Gastroesophageal sphincter (tissue), 4 donors: ENCODE results near the gene LRRN4CL. TPM values are rescaled to one million over a fixed set of nuclear protein-coding genes. Genes with fewer than 3 reads are reported as not detected.

ENCODE experiments used
- ATAC-seq: fragments of 150-250 bp; one replicate; pipeline ENCODE4 v1.9.1; 2016; ENCODE audit warnings: mild to moderate bottlenecking, moderate library complexity
- H3K27ac ChIP-seq, 4 donors: fragments of 200-600 bp; sonication (generic) in 3 of 4; 1 replicate in 3 of 4; 2 replicates in 1 of 4; pipeline ENCODE4 v1.5.1; 2016 to 2019
- H3K27me3 ChIP-seq: fragments of 200-600 bp; sonication (generic); one replicate; pipeline ENCODE4 v1.5.1; 2019
- H3K36me3 ChIP-seq, 2 donors: fragments of 200-600 bp; sonication (generic); one replicate each; pipeline ENCODE4 v1.5.1; 2019; ENCODE audit warnings: control low read depth in 1 of 2
- H3K4me1 ChIP-seq, 3 donors: fragments of 200-600 bp; sonication (generic); 1 replicate in 2 of 3; 2 replicates in 1 of 3; pipeline ENCODE4 v1.5.1; 2016 to 2019; ENCODE audit warnings: control low read depth in 2 of 3
- H3K4me3 ChIP-seq, 2 donors: fragments of 200-600 bp; sonication (generic); one replicate each; pipeline ENCODE4 v1.5.1; 2019; ENCODE audit warnings: mild to moderate bottlenecking in 1 of 2, moderate library complexity in 1 of 2
- H3K9me3 ChIP-seq, 3 donors: fragments of 200-600 bp; sonication (generic); one replicate each; pipeline ENCODE4 v1.5.1; 2017 to 2019; ENCODE audit warnings: control low read depth in 2 of 3
- CTCF ChIP-seq, 4 experiments: fragments of 200-600 bp in 2 of 4; fragments of 450-650 bp in 2 of 4; sonication (generic) in 1 of 4; IDR thresholded peaks; one replicate each; pipeline ENCODE4 v1.5.1; 2017 to 2019; ENCODE audit warnings: antibody characterized with exemption in 4 of 4, mild to moderate bottlenecking in 2 of 4, moderate library complexity in 2 of 4
- EP300 ChIP-seq: sonication (generic); formaldehyde crosslinking; IDR thresholded peaks from one replicate; pipeline ENCODE4 v1.6.1; 2017; ENCODE audit warnings: antibody characterized with exemption, mild to moderate bottlenecking
- POLR2A ChIP-seq, 2 donors: fragments of 450-650 bp; IDR thresholded peaks; one replicate each; pipeline ENCODE4 v1.6.1; 2017; ENCODE audit warnings: antibody characterized with exemption in 2 of 2, mild to moderate bottlenecking in 2 of 2, moderate library complexity in 1 of 2
- POLR2AphosphoS5 ChIP-seq: sonication (generic); formaldehyde crosslinking; IDR thresholded peaks from one replicate; pipeline ENCODE4 v1.6.1; 2017; ENCODE audit warnings: antibody characterized with exemption
- WGBS, 2 donors: methylation state at CpG; one replicate each; pipeline ENCODE4 v1.1.5; 2018; ENCODE audit warnings: low coverage in 1 of 2; 5-methylcytosine and 5-hydroxymethylcytosine counted together
- total RNA-seq, 4 donors: library from RNA; depleted of rRNA; stranded (reverse); fragments of >200 nt; gene quantifications; one replicate each; pipeline ENCODE4 v1.1.0, GENCODE V29; 2016

The LRRN4CL gene
- total RNA-seq, 4 donors from 2014 or later: 20.1 to 42.1 (median 32.1) TPM

GRCh38 chr11:62665599-62666258 lies 23.6 kb downstream of the LRRN4CL start:
- H3K9me3 ChIP-seq: no peaks in the 10 kb centered on the region
- TF ChIP-seq EP300 (no peak), POLR2A (IDR thresholded peaks at IDR 0.05) (no peak), CTCF (IDR thresholded peaks at IDR 0.05) (no peak), POLR2AphosphoS5 (no peak)
- ATAC-seq: peak; percentile 39
- H3K4me3 ChIP-seq: peak overlapping the region; percentile 71 to 87
- H3K4me1 ChIP-seq: peaks cover 5 to 61% (median 22%) of the 10 kb centered on the region in 3 donors
- H3K27me3 ChIP-seq: no peaks in the 10 kb centered on the region
- H3K36me3 ChIP-seq: peaks cover 0 to 29% of the 10 kb centered on the region in 2 donors
- no CpG with 5 or more reads among the region's 39 CpGs for WGBS, 2 donors
- H3K27ac ChIP-seq: peak overlapping the region; percentile 65 to 96 (median 94)

- Histone ChIP-seq H3K27me3 (no peaks in the 10 kb centered on the region), H3K4me1 (peaks cover 5 to 55% (median 19%) of the 10 kb centered on the region in 3 donors), H3K9me3 (no peaks in the 10 kb centered on the region), H3K36me3 (peaks cover 0 to 29% of the 10 kb centered on the region in 2 donors), H3K27ac (peak within 1 kb of the TSS; percentile 77 to 96 (median 94)), H3K4me3 (peak within 1 kb of the TSS; percentile 71 to 87)
- no peak for TF ChIP-seq EP300
- peak; percentile 100 for TF ChIP-seq POLR2AphosphoS5
- peak; percentile 98 to 99 for TF ChIP-seq POLR2A (IDR thresholded peaks at IDR 0.05)
- no peak for TF ChIP-seq CTCF (IDR thresholded peaks at IDR 0.05)
- WGBS, 2 donors: 0% methylated on average over 4 of the region's 47 CpGs; no CpG with 5 or more reads in 1 of the 2 donors
- peak; percentile 98 for ATAC-seq
Measured at GRCh38 chr11:62665075-62665598, 24.2 kb downstream of the LRRN4CL start, which contains the start of the genes C11orf98 and CSKMT. Gene C11orf98 (minus strand): TSS chr11:62665210. CDS start chr11:62665169, 41 bp downstream. Gene CSKMT (plus strand): TSS chr11:62665312. CDS start chr11:62665880, 568 bp downstream.

GRCh38 chr11:62664405-62665074 lies 24.8 kb downstream of the LRRN4CL start:
- Histone ChIP-seq H3K27ac (peak overlapping the region; percentile 77 to 96 (median 94)), H3K27me3 (no peaks in the 10 kb centered on the region), H3K4me1 (peaks cover 5 to 49% (median 19%) of the 10 kb centered on the region in 3 donors), H3K9me3 (no peaks in the 10 kb centered on the region), H3K36me3 (peaks cover 0 to 29% of the 10 kb centered on the region in 2 donors), H3K4me3 (peak overlapping the region; percentile 71 to 87)
- ATAC-seq: peak; percentile 47
- WGBS, 2 donors: 6 to 17% methylated on average over 3 to 8 of the region's 36 CpGs
- TF ChIP-seq POLR2AphosphoS5: no peak
- no peak for TF ChIP-seq POLR2A (IDR thresholded peaks at IDR 0.05)
- no peak for TF ChIP-seq CTCF (IDR thresholded peaks at IDR 0.05)
- TF ChIP-seq EP300: no peak

- Histone ChIP-seq H3K27ac (no peak overlapping the region), H3K27me3 (no peaks in the 10 kb centered on the region), H3K9me3 (no peaks in the 10 kb centered on the region), H3K36me3 (peaks cover 0 to 6% of the 10 kb centered on the region in 2 donors), H3K4me3 (no peak overlapping the region), H3K4me1 (peaks cover 0 to 9% (median 7%) of the 10 kb centered on the region in 3 donors)
- no peak for ATAC-seq
- TF ChIP-seq EP300 (no peak), CTCF (IDR thresholded peaks at IDR 0.05) (no peak), POLR2AphosphoS5 (no peak), POLR2A (IDR thresholded peaks at IDR 0.05) (no peak)
- 48 to 60% methylated on average over 2 to 3 of the region's 5 CpGs for WGBS, 2 donors
Measured at GRCh38 chr11:62656796-62657429, 32.4 kb downstream of the LRRN4CL start.
